T-helper 2 cell treated with Interferon-gamma antibody and Interleukin-4, amounts not matched to agents 5 μg/mL and 100 μg/mL, for 36 hours (primary cell): ENCODE measurements around the gene REEP6.
"Not testable (repeated sequence)": the region's sequence is repeated elsewhere in the genome, so short reads cannot be mapped to it uniquely, and the experiment has no call there.

Source experiments
- DNase-seq: peaks from one replicate; pipeline ENCODE4 v3.0.0; 2021; ENCODE audit warnings: low spot score
- H3K27ac Mint-ChIP-seq: one replicate; pipeline ENCODE4 v1.8.0; 2021; ENCODE audit warnings: mild to moderate bottlenecking, mixed read lengths
- H3K27me3 Mint-ChIP-seq: one replicate; pipeline ENCODE4 v1.8.0; 2021; ENCODE audit warnings: low read depth, mixed read lengths
- H3K36me3 Mint-ChIP-seq: one replicate; pipeline ENCODE4 v1.8.0; 2021; ENCODE audit warnings: low read depth, mixed read lengths
- H3K4me1 Mint-ChIP-seq: one replicate; pipeline ENCODE4 v1.8.0; 2021; ENCODE audit warnings: low read depth, mixed read lengths
- H3K4me3 Mint-ChIP-seq: one replicate; pipeline ENCODE4 v1.8.0; 2022; ENCODE audit warnings: mild to moderate bottlenecking, moderate library complexity, mixed read lengths
- H3K9me3 Mint-ChIP-seq: one replicate; pipeline ENCODE4 v1.8.0; 2021; ENCODE audit warnings: mixed read lengths

Gene REEP6

GRCh38 chr19:1474011-1474764, 16.8 kb upstream of the REEP6 start:
- Mint-ChIP-seq H3K4me1 (peaks cover 7% of the 10 kb centered on the region), H3K27ac (no peak overlapping the region), H3K9me3 (no peaks in the 10 kb centered on the region), H3K4me3 (no peak overlapping the region), H3K36me3 (peaks cover 6% of the 10 kb centered on the region), H3K27me3 (peaks cover 15% of the 10 kb centered on the region)
- no peak for DNase-seq

DNA sequence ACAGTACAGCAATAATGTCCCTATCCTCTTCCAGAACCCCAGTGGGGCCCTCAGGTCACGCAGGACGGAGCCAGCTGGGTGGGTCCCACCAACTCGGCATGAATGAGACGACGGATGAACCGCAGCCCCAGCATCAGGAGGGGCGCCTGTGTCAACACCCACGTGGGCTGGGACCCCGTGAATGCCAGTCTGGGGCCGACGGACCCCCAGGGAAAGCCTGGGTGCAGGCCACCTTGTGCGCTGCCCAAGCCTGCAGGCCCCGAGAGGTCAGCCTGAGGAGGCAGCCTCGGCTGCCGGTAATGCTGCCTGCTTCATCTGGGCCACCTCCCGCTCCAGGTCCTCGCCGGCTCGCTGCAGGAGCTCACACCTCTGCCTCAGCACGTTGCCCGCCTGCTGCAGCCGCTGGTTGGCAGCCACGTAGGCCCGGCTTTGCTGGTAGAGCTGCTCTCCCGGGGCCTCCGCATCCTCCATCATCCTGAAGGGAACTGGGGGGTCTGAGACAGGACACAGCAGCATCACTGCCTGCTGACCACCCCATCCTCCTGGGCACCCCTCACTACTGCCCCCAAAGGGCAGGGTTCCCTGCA, 16.1 kb upstream of the REEP6 start:
- no peak overlapping the region for H3K27ac Mint-ChIP-seq
- no peaks in the 10 kb centered on the region for H3K9me3 Mint-ChIP-seq
- peaks cover 6% of the 10 kb centered on the region for H3K36me3 Mint-ChIP-seq
- peaks cover 8% of the 10 kb centered on the region for H3K4me1 Mint-ChIP-seq
- DNase-seq, result no peak
- no peak overlapping the region for H3K4me3 Mint-ChIP-seq
- H3K27me3 Mint-ChIP-seq, result peaks cover 15% of the 10 kb centered on the region

GRCh38 chr19:1475751-1476437, 15.1 kb upstream of the REEP6 start:
- DNase-seq, result no peak
- Mint-ChIP-seq H3K27ac (no peak overlapping the region), H3K4me3 (no peak overlapping the region), H3K36me3 (peaks cover 6% of the 10 kb centered on the region), H3K27me3 (peaks cover 12% of the 10 kb centered on the region), H3K4me1 (peaks cover 8% of the 10 kb centered on the region), H3K9me3 (no peaks in the 10 kb centered on the region)

GRCh38 chr19:1477056-1477455, 13.9 kb upstream of the REEP6 start:
- not testable (repeated sequence) for H3K27ac Mint-ChIP-seq

DNA sequence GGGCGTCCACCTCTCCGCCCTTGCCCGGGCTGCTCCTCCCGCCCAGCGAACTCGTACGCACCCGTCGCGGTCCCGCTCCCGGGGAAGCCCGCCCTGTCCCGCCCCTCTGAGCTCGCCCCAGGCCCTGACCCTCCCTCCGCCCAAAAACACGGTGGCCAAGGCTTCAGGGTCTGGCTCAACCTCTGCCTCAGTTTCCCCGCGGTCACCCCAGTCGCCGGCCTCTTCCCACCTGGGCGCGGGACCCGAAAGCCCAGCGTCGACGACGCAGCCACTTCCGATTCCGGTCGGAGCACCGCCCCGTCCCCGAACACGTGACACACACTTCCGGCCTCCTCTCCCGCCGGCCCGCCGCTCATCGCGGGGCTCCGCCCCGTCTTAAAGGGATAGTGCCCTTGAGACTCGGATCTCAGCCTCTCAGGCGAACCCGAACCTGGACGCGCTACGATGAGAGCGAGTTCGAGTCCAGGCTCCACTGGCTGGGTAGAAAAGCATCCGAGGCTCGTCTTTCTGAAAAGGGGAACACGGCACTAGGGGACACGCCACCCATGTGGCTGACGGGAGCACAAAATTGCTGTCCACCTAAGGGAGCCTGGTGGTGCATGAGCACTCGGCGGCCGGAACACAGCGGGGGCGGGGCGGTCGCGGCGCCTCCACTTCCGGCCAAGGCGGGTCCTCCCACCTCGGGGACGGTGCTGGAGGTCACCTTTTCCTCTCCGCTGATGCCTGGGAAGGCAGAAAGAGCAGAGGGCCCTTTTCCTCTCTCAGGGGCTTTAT, 11.9 kb upstream of the REEP6 start, which contains the start of gene C19orf25:
TSS of gene C19orf25 (minus strand) at position 282 of the 774 bp plus-strand sequence. CDS start 312 bp downstream, outside the sequence.
- Mint-ChIP-seq H3K27ac (peak within 1 kb of the TSS; percentile 98), H3K4me1 (peaks cover 8% of the 10 kb centered on the region), H3K4me3 (peak within 1 kb of the TSS; percentile 99), H3K36me3 (peaks cover 6% of the 10 kb centered on the region), H3K9me3 (no peaks in the 10 kb centered on the region), H3K27me3 (no peaks in the 10 kb centered on the region)
- DNase-seq, result peak; percentile 92

More at GRCh38 chr19:1477056-1477455, 13.9 kb upstream of the REEP6 start:
- not testable (repeated sequence) for H3K4me3 Mint-ChIP-seq, H3K36me3 Mint-ChIP-seq, H3K27me3 Mint-ChIP-seq, H3K9me3 Mint-ChIP-seq, DNase-seq, H3K4me1 Mint-ChIP-seq

DNA sequence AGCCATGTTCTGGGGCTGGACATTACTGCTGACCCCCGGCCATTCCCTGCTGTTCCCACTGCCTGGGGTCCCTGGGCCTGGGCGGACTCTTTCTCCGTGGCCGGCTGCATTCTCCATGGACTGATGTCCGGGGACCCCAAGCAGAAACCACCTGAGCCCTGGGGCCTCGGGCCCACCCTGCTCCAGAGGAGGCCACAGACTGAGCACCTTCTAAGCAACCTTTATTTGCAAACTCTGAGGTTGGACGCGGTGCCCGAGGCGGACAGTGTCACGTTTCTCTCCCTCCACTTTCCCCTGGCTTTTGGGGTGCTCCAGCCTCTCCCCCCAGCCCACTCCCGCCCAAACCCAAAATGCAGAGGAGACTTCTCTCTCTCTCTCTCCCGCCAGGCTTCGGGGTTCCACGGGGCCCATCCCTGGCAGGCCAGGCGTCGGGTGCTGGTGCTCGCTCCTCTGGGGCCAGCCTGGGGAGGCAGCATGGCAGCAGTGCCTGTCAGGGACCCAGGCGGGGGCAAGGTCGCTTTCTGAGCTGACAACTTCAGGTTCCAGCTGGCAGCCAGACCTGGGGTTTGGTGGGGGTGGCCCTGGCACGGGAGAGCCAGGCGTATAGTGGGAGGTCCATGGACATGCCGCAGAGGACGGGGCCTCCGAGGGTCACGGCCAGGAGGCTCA, 9.6 kb upstream of the REEP6 start:
- Mint-ChIP-seq H3K36me3 (peaks cover 6% of the 10 kb centered on the region), H3K27me3 (no peaks in the 10 kb centered on the region), H3K9me3 (no peaks in the 10 kb centered on the region), H3K4me3 (no peak overlapping the region), H3K27ac (no peak overlapping the region), H3K4me1 (peaks cover 8% of the 10 kb centered on the region)
- no peak for DNase-seq

DNA sequence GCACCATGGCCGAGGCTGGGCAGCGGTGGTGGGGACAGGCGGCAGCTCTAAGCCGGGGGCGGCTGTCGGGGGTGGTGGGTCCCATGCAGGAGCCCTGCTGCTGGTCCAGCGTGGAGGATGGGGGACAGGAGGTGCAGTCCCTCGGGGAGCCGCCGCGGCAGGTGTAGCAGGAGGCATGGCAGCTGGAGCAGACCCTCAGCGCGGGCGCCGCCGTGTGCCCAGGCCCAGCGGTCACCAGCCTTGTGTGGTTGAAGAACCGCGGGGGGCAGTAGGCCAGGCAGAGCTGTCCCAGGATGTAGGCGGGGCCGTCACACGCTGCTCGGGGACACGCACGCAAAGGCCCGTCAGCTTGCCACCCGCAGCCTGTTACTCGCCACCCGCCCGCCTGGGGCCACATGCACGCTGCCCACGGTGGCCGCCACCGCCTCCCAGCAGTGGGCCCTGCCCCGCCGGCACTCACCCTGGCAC, 9.1 kb upstream of the REEP6 start:
- H3K9me3 Mint-ChIP-seq, result no peaks in the 10 kb centered on the region
- no peak overlapping the region for H3K4me3 Mint-ChIP-seq
- no peak for DNase-seq
- H3K27me3 Mint-ChIP-seq, result no peaks in the 10 kb centered on the region
- H3K36me3 Mint-ChIP-seq, result peaks cover 6% of the 10 kb centered on the region
- no peak overlapping the region for H3K27ac Mint-ChIP-seq
- peaks cover 8% of the 10 kb centered on the region for H3K4me1 Mint-ChIP-seq

DNA sequence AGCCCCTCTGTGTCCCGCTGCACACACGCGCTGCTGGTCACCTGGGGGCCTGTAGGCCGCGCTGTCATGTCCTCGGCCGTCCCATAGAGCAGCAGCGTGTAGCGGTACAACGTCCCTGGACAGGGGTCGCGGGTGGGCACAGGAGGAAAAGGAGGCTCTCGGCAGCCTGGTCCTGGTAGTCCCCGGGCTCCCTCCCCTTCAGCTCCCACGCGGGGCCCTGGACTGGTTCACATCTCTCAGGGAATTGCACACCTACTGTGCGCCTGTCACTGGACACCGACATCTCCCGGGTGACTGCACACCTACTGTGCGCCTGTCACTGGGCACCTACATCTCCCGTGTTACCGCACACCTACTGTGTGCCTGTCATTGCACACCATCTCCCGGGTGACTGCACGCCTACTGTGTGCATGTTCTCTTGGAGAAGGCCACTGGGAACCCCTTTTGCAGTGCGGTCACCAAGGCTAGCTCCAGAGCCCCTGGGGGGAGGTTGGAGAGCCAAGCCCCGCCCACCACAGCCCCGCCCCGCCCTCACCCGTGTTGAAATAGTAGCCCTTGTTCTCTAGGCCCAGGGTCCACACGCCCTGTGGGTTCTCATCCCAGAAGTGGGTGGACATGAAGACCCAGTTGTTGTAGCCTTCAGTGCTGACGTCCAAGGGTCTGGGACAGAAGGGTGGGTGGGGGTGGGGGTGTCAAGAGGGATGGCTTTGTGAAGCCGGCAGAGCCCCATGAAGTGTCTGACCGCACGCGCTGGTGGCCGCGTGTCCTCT, 8.4 kb upstream of the REEP6 start:
- no peaks in the 10 kb centered on the region for H3K27me3 Mint-ChIP-seq
- H3K4me3 Mint-ChIP-seq, result no peak overlapping the region
- H3K27ac Mint-ChIP-seq, result no peak overlapping the region
- DNase-seq, result no peak
- peaks cover 4% of the 10 kb centered on the region for H3K4me1 Mint-ChIP-seq
- no peaks in the 10 kb centered on the region for H3K9me3 Mint-ChIP-seq
- H3K36me3 Mint-ChIP-seq, result peaks cover 2% of the 10 kb centered on the region

DNA sequence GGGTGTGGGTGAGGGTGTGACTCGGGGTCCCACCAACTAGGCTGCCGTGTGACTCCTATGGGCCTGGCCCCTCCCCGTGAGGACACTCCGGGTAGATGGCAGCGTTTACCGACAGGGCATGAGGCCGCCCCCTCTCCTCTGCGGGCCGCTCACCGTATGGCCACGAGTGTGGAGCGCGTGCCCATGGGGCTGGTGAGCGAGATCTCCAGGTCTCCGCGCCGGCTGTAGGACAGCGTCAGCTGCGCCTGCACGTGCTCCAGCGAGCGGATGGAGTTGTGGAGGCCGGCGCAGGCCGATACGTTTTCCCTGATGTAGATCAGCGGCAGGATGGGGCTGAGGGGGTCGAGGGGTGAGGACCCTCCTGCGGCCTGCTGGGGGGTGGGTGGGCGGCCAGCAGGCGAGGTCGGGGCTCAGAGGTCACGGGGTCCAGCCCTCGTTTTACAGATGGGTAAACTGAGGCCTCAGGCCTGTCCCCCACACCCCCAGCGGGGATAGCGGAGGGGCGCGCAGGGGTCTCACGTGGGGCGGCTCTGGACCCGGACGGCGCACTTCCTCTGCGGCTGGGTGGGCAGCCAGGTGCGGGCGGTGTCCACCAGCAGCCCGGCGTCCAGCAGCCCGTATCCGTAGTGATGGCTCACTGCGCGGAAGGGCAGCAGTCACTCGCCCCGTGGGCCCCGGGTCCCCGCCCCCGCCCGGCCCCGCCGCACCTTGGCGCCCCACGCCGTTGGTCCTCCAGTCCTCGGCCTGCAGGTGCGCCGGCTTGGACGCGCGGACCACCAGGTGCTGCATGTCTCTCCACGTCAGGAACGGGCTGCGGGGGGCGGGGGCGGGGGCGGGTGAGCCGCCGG, 7.6 kb upstream of the REEP6 start:
- no peaks in the 10 kb centered on the region for H3K9me3 Mint-ChIP-seq
- peaks cover 2% of the 10 kb centered on the region for H3K36me3 Mint-ChIP-seq
- H3K4me1 Mint-ChIP-seq, result peaks cover 4% of the 10 kb centered on the region

GRCh38 chr19:1483979-1484428, 7.0 kb upstream of the REEP6 start:
- Mint-ChIP-seq H3K4me1 (peaks cover 3% of the 10 kb centered on the region), H3K9me3 (no peaks in the 10 kb centered on the region), H3K27ac (no peak overlapping the region), H3K36me3 (peaks cover under 1% of the 10 kb centered on the region), H3K4me3 (no peak overlapping the region), H3K27me3 (no peaks in the 10 kb centered on the region)
- no peak for DNase-seq

More for the DNA sequence above, 7.6 kb upstream of the REEP6 start:
- Mint-ChIP-seq H3K4me3 (no peak overlapping the region), H3K27ac (no peak overlapping the region), H3K27me3 (no peaks in the 10 kb centered on the region)
- DNase-seq, result no peak

- DNase-seq, result no peak
- Mint-ChIP-seq H3K4me3 (no peak overlapping the region), H3K36me3 (no peaks in the 10 kb centered on the region), H3K4me1 (peaks cover 14% of the 10 kb centered on the region), H3K27ac (no peak overlapping the region), H3K9me3 (no peaks in the 10 kb centered on the region), H3K27me3 (peaks cover 6% of the 10 kb centered on the region)
These were observed 4.0 kb upstream of the REEP6 start for GRCh38 chr19:1486720-1487575.
